SK-N-SH treated with all-trans-retinoic acid at 6 μM for 48 hours (cell line): Measurements from ENCODE around the gene RCHY1.

Experiments
- ATAC-seq: fragments of 200-7000 bp; cut with Tn5 transposase; 3 replicates; pipeline ENCODE4 v1.9.1; 2020; ENCODE audit warnings: mild to moderate bottlenecking, moderate library complexity
- ARNTL ChIP-seq: fragments of 450-650 bp; formaldehyde crosslinking; IDR thresholded peaks from 2 replicates; pipeline ENCODE4 v1.5.0; 2020; ENCODE audit warnings: low read depth, mild to moderate bottlenecking, moderate library complexity, borderline replicate concordance
- BACH2 ChIP-seq: fragments of 250-450 bp; sonication (Bioruptor Pico); IDR thresholded peaks from 2 replicates; pipeline ENCODE4 v1.9.0; 2021; ENCODE audit warnings: mild to moderate bottlenecking, borderline replicate concordance
- CREB5 ChIP-seq: fragments of 250-450 bp; sonication (Bioruptor Pico); IDR thresholded peaks from 2 replicates; pipeline ENCODE4 v1.5.1; 2020; ENCODE audit warnings: low read depth, mild to moderate bottlenecking, moderate library complexity
- CSDC2 ChIP-seq: fragments of 250-450 bp; sonication (Bioruptor Pico); IDR thresholded peaks from 2 replicates; pipeline ENCODE4 v1.5.0; 2020; ENCODE audit warnings: mild to moderate bottlenecking, moderate library complexity
- CSRNP3 ChIP-seq: fragments of 250-450 bp; sonication (Bioruptor Pico); IDR thresholded peaks from 2 replicates; pipeline ENCODE4 v1.5.1; 2021; ENCODE audit warnings: mild to moderate bottlenecking, moderate library complexity
- ESRRG ChIP-seq: fragments of 250-450 bp; sonication (Bioruptor Pico); IDR thresholded peaks from 2 replicates; pipeline ENCODE4 v1.6.1; 2021; ENCODE audit warnings: mild to moderate bottlenecking
- GLIS3 ChIP-seq: fragments of 250-450 bp; sonication (Bioruptor Pico); IDR thresholded peaks from 2 replicates; pipeline ENCODE4 v1.5.0; 2020; ENCODE audit warnings: mild to moderate bottlenecking, moderate library complexity
- ISL1 ChIP-seq: fragments of 250-450 bp; sonication (Bioruptor Pico); IDR thresholded peaks from 2 replicates; pipeline ENCODE4 v2.1.2; 2022; ENCODE audit warnings: mild to moderate bottlenecking, moderate library complexity
- OSR1 ChIP-seq: fragments of 250-450 bp; sonication (Bioruptor Pico); IDR thresholded peaks from 2 replicates; pipeline ENCODE4 v1.8.0; 2022; ENCODE audit warnings: moderate library complexity, mild to moderate bottlenecking, inconsistent platforms
- PATZ1 ChIP-seq: fragments of 250-450 bp; sonication (Bioruptor Pico); IDR thresholded peaks from 2 replicates; pipeline ENCODE4 v1.8.0; 2020; ENCODE audit warnings: mild to moderate bottlenecking, moderate library complexity, borderline replicate concordance
- PPARA ChIP-seq: fragments of 250-450 bp; sonication (Bioruptor Pico); IDR thresholded peaks from 2 replicates; pipeline ENCODE4 v1.5.0; 2020; ENCODE audit warnings: mild to moderate bottlenecking, borderline replicate concordance
- RARB ChIP-seq: fragments of 250-450 bp; sonication (Bioruptor Pico); IDR thresholded peaks from 2 replicates; pipeline ENCODE4 v1.8.0; 2021; ENCODE audit warnings: mild to moderate bottlenecking, moderate library complexity
- TCF4 ChIP-seq: fragments of 250-450 bp; sonication (Bioruptor Pico); IDR thresholded peaks from 2 replicates; pipeline ENCODE4 v1.8.0; 2021; ENCODE audit warnings: mild to moderate bottlenecking, moderate library complexity, borderline replicate concordance
- TOX ChIP-seq: fragments of 250-450 bp; sonication (Bioruptor Pico); IDR thresholded peaks from 2 replicates; pipeline ENCODE4 v1.8.0; 2021; ENCODE audit warnings: mild to moderate bottlenecking, moderate library complexity, borderline replicate concordance
- TSHZ2 ChIP-seq: fragments of 250-450 bp; sonication (Bioruptor Pico); IDR thresholded peaks from 2 replicates; pipeline ENCODE4 v1.5.0; 2020; ENCODE audit warnings: mild to moderate bottlenecking, moderate library complexity
- ZC3H10 ChIP-seq: fragments of 250-450 bp; sonication (Bioruptor Pico); IDR thresholded peaks from 2 replicates; pipeline ENCODE4 v1.5.1; 2021; ENCODE audit warnings: mild to moderate bottlenecking, moderate library complexity
- ZFP3 ChIP-seq: fragments of 250-450 bp; sonication (Bioruptor Pico); IDR thresholded peaks from 2 replicates; pipeline ENCODE4 v1.5.0; 2020; ENCODE audit warnings: mild to moderate bottlenecking, moderate library complexity
- ZFP30 ChIP-seq: fragments of 450-650 bp; formaldehyde crosslinking; IDR thresholded peaks from 2 replicates; pipeline ENCODE4 v1.5.0; 2022; ENCODE audit warnings: mild to moderate bottlenecking, moderate library complexity
- ZNF565 ChIP-seq: fragments of 450-650 bp; formaldehyde crosslinking; conservative IDR thresholded peaks from 2 replicates; pipeline ENCODE4 v1.5.0; 2020; ENCODE audit warnings: low read depth, mild to moderate bottlenecking, moderate library complexity
- ZNF70 ChIP-seq: fragments of 450-650 bp; formaldehyde crosslinking; IDR thresholded peaks from 2 replicates; pipeline ENCODE4 v1.5.0; 2020; ENCODE audit warnings: mild to moderate bottlenecking, moderate library complexity
- ZNF8 ChIP-seq: fragments of 450-650 bp; formaldehyde crosslinking; IDR thresholded peaks from 2 replicates; pipeline ENCODE4 v1.5.0; 2020; ENCODE audit warnings: mild to moderate bottlenecking, moderate library complexity

RCHY1 gene

GRCh38 chr4:75530556-75531322, 16.5 kb upstream of the RCHY1 start:
- ATAC-seq: no peak
- TF ChIP-seq PATZ1 (CRISPR knock-in tag) (no peak), RARB (CRISPR knock-in tag) (no peak), BACH2 (CRISPR knock-in tag) (no peak), TOX (CRISPR knock-in tag) (no peak), PPARA (no peak), ISL1 (CRISPR knock-in tag) (no peak), ZFP3 (CRISPR knock-in tag) (no peak), OSR1 (CRISPR knock-in tag) (no peak), GLIS3 (CRISPR knock-in tag) (no peak), ZNF565 (CRISPR knock-in tag) (no peak), ZNF8 (CRISPR knock-in tag) (no peak), CSDC2 (CRISPR knock-in tag) (no peak), ZFP30 (CRISPR knock-in tag) (no peak), ZC3H10 (no peak), TSHZ2 (CRISPR knock-in tag) (no peak), CSRNP3 (CRISPR knock-in tag) (no peak), TCF4 (CRISPR knock-in tag) (no peak), CREB5 (CRISPR knock-in tag) (no peak), ESRRG (CRISPR knock-in tag) (no peak), ZNF70 (no peak)

GRCh38 chr4:75527482-75527881, 13.3 kb upstream of the RCHY1 start:
- no peak for ATAC-seq
- no peak for TF ChIP-seq CREB5 (CRISPR knock-in tag)

- no peak for TF ChIP-seq ESRRG (CRISPR knock-in tag)
- no peak for TF ChIP-seq ZNF8 (CRISPR knock-in tag)
- no peak for TF ChIP-seq ZFP30 (CRISPR knock-in tag)
- no peak for TF ChIP-seq CSDC2 (CRISPR knock-in tag)
- no peak for TF ChIP-seq PPARA
- TF ChIP-seq ZFP3 (CRISPR knock-in tag): no peak
- no peak for TF ChIP-seq OSR1 (CRISPR knock-in tag)
- TF ChIP-seq ISL1 (CRISPR knock-in tag): no peak
- TF ChIP-seq ARNTL (CRISPR knock-in tag): no peak
- no peak for TF ChIP-seq PATZ1 (CRISPR knock-in tag)
- no peak for TF ChIP-seq ZNF565 (CRISPR knock-in tag)
- no peak for ATAC-seq
These were observed 11.7 kb upstream of the RCHY1 start for GRCh38 chr4:75525910-75526309.
